Panc1 (cell line): Measurements from ENCODE around the gene DAGLA. TPM values are rescaled to one million over a fixed set of nuclear protein-coding genes. Genes with fewer than 3 reads are reported as not detected.

Experiments
- ATAC-seq: fragments of 200-7000 bp; cut with Tn5 transposase; 2 replicates; pipeline ENCODE4 v1.9.1; 2020; ENCODE audit warnings: mild to moderate bottlenecking, moderate library complexity
- BruUV-seq: library from RNA; stranded (reverse); fragments of 400-500 nt; replicated peaks from 2 replicates; lab custom pipeline; 2021; lab: Mats Ljungman, UMichigan
- CTCF ChIA-PET: fragments of 300-600 bp; sonication (Branson Sonifier 250); formaldehyde crosslinking; loops from one replicate; lab custom pipeline; 2022; ENCODE audit warnings: antibody characterized with exemption; lab: Charles Lee
- POLR2A ChIA-PET: fragments of 300-600 bp; sonication (Branson Sonifier 250); formaldehyde crosslinking; loops from one replicate; lab custom pipeline; 2022; ENCODE audit warnings: antibody characterized with exemption; lab: Charles Lee
- DNase-seq: peaks from one replicate; pipeline ENCODE4 v3.0.0-alpha.2; 2010; ENCODE audit warnings: low read depth, low spot score
- H3K27ac ChIP-seq: 2 replicates; pipeline ENCODE4 v1.5.1; 2011; ENCODE audit warnings: mild to moderate bottlenecking, low read length, inconsistent platforms
- H3K27me3 ChIP-seq: fragments of 200-500 bp; sonication (Bioruptor generic); 2 replicates; pipeline ENCODE4 v1.6.0; 2014; ENCODE audit warnings: low read length, inconsistent platforms; ENCODE audit not compliant: control insufficient read depth, insufficient read depth
- H3K36me3 ChIP-seq: fragments of 200-500 bp; sonication (Bioruptor generic); 2 replicates; pipeline ENCODE4 v1.5.1; 2014; ENCODE audit warnings: inconsistent platforms, mild to moderate bottlenecking, low read length, moderate library complexity; ENCODE audit not compliant: control insufficient read depth, insufficient read depth
- H3K4me1 ChIP-seq: 2 replicates; pipeline ENCODE4 v1.5.1; 2011; ENCODE audit warnings: inconsistent platforms, mild to moderate bottlenecking, low read length, moderate library complexity; ENCODE audit not compliant: control insufficient read depth, insufficient read depth
- H3K4me3 ChIP-seq, 2 experiments: 2 replicates each; pipeline ENCODE4 v1.5.1; 2011 to 2012; ENCODE audit warnings: low read depth in 2 of 2, low read length in 2 of 2, mild to moderate bottlenecking in 2 of 2, inconsistent platforms in 1 of 2, moderate library complexity in 1 of 2
- H3K9me3 ChIP-seq: fragments of 200-500 bp; sonication (Bioruptor generic); 2 replicates; pipeline ENCODE4 v1.5.1; 2014; ENCODE audit warnings: low read depth, mild to moderate bottlenecking, inconsistent platforms, low read length, moderate library complexity; ENCODE audit not compliant: control insufficient read depth, insufficient read depth
- POLR2AphosphoS5 ChIP-seq: IDR thresholded peaks from 2 replicates; pipeline ENCODE4 v1.6.1; 2012; ENCODE audit warnings: mild to moderate bottlenecking, low read depth, low read length, moderate library complexity
- SIN3A ChIP-seq: IDR thresholded peaks from 2 replicates; pipeline ENCODE4 v1.6.1; 2012; ENCODE audit warnings: low read depth, mild to moderate bottlenecking, low read length, moderate library complexity, borderline replicate concordance; ENCODE audit not compliant: insufficient read depth
- TCF7L2 ChIP-seq: IDR thresholded peaks from 2 replicates; pipeline ENCODE4 v1.6.1; 2011; ENCODE audit warnings: mild to moderate bottlenecking, low read depth, low read length, inconsistent platforms
- in situ Hi-C: cut with HindIII; loops from 2 replicates; pipeline ENCODE4 v1.10.0; 2016; ENCODE audit warnings: low sequenced_read_pairs, low pct_unique_long_range_greater_than_20kb
- intact Hi-C: fragments of 100-400 bp; cut with micrococcal nuclease; formaldehyde crosslinking; loops from one replicate; pipeline ENCODE4 v1.10.0; 2022; ENCODE audit not compliant: unreplicated experiment
- total RNA-seq: library from RNA; stranded (reverse); gene quantifications from one replicate; pipeline ENCODE4 v1.2.1, GENCODE V29; 2021; ENCODE audit not compliant: unreplicated experiment
- TF ChIP-seq, protein P1 (sequence below), 2 experiments: IDR thresholded peaks; 2 replicates each; pipeline ENCODE4 v1.6.1; 2011 to 2012; ENCODE audit warnings: low read depth in 2 of 2, control low read depth in 1 of 2, low read length in 1 of 2, mild to moderate bottlenecking in 1 of 2, moderate library complexity in 1 of 2; ENCODE audit not compliant: insufficient read depth in 1 of 2
- TF ChIP-seq, protein P2 (sequence below): fragments of 450-650 bp; IDR thresholded peaks from 2 replicates; pipeline ENCODE4 v1.5.1; 2017; ENCODE audit warnings: mild to moderate bottlenecking

Gene DAGLA
- total RNA-seq, 1 experiment from 2014 or later: 6.4 TPM

DNA sequence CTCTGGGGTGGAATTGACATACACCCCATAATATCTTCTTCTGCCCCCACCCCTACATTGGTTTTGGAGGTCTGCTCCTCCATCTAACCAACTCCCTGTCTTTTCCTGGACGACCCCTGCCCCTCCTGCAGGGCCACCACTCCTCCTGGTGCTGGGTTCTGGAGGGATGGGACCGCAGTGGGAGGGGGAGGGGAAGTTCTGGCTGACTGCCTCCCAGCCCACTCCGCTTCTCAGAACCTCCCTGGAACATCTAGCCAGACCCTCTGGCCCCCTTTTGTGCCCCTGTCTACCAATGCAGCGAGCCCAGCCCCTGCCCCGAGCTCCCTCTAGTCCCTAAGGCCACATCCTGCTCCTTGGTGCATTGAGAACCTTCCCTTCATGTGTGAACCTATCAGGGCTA lies 73.5 kb downstream of the DAGLA start:
- TF ChIP-seq, protein P1, sequence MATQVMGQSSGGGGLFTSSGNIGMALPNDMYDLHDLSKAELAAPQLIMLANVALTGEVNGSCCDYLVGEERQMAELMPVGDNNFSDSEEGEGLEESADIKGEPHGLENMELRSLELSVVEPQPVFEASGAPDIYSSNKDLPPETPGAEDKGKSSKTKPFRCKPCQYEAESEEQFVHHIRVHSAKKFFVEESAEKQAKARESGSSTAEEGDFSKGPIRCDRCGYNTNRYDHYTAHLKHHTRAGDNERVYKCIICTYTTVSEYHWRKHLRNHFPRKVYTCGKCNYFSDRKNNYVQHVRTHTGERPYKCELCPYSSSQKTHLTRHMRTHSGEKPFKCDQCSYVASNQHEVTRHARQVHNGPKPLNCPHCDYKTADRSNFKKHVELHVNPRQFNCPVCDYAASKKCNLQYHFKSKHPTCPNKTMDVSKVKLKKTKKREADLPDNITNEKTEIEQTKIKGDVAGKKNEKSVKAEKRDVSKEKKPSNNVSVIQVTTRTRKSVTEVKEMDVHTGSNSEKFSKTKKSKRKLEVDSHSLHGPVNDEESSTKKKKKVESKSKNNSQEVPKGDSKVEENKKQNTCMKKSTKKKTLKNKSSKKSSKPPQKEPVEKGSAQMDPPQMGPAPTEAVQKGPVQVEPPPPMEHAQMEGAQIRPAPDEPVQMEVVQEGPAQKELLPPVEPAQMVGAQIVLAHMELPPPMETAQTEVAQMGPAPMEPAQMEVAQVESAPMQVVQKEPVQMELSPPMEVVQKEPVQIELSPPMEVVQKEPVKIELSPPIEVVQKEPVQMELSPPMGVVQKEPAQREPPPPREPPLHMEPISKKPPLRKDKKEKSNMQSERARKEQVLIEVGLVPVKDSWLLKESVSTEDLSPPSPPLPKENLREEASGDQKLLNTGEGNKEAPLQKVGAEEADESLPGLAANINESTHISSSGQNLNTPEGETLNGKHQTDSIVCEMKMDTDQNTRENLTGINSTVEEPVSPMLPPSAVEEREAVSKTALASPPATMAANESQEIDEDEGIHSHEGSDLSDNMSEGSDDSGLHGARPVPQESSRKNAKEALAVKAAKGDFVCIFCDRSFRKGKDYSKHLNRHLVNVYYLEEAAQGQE (IDR thresholded peaks at IDR 0.05; ENCODE audit: insufficient read depth in 1 of 2, low read depth in 2 of 2, low read length in 1 of 2): no peak
- TF ChIP-seq, protein P2, sequence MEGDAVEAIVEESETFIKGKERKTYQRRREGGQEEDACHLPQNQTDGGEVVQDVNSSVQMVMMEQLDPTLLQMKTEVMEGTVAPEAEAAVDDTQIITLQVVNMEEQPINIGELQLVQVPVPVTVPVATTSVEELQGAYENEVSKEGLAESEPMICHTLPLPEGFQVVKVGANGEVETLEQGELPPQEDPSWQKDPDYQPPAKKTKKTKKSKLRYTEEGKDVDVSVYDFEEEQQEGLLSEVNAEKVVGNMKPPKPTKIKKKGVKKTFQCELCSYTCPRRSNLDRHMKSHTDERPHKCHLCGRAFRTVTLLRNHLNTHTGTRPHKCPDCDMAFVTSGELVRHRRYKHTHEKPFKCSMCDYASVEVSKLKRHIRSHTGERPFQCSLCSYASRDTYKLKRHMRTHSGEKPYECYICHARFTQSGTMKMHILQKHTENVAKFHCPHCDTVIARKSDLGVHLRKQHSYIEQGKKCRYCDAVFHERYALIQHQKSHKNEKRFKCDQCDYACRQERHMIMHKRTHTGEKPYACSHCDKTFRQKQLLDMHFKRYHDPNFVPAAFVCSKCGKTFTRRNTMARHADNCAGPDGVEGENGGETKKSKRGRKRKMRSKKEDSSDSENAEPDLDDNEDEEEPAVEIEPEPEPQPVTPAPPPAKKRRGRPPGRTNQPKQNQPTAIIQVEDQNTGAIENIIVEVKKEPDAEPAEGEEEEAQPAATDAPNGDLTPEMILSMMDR: no peak
- TF ChIP-seq POLR2AphosphoS5 (no peak), SIN3A (no peak), TCF7L2 (no peak)
- intact Hi-C loops: loop anchor here (5.0 kb wide), 1 partner anchor 34 kb away; no protein-coding TSS in a partner anchor
- Histone ChIP-seq H3K4me1 (peaks cover 5% of the 10 kb centered on the region), H3K36me3 (no peaks in the 10 kb centered on the region), H3K4me3 (no peak overlapping the region), H3K27me3 (no peaks in the 10 kb centered on the region), H3K27ac (no peak overlapping the region), H3K9me3 (no peaks in the 10 kb centered on the region)
- ChIA-PET POLR2A (no interaction called here), CTCF (interaction anchor here (0.7 kb wide), 1 partner anchor 110 kb away, joined by 3 read pairs; no protein-coding TSS in a partner anchor)
- DNase-seq (no peak), ATAC-seq (no peak)
- no TSS peak for BruUV-seq
- in situ Hi-C loops: no loop called here

DNA sequence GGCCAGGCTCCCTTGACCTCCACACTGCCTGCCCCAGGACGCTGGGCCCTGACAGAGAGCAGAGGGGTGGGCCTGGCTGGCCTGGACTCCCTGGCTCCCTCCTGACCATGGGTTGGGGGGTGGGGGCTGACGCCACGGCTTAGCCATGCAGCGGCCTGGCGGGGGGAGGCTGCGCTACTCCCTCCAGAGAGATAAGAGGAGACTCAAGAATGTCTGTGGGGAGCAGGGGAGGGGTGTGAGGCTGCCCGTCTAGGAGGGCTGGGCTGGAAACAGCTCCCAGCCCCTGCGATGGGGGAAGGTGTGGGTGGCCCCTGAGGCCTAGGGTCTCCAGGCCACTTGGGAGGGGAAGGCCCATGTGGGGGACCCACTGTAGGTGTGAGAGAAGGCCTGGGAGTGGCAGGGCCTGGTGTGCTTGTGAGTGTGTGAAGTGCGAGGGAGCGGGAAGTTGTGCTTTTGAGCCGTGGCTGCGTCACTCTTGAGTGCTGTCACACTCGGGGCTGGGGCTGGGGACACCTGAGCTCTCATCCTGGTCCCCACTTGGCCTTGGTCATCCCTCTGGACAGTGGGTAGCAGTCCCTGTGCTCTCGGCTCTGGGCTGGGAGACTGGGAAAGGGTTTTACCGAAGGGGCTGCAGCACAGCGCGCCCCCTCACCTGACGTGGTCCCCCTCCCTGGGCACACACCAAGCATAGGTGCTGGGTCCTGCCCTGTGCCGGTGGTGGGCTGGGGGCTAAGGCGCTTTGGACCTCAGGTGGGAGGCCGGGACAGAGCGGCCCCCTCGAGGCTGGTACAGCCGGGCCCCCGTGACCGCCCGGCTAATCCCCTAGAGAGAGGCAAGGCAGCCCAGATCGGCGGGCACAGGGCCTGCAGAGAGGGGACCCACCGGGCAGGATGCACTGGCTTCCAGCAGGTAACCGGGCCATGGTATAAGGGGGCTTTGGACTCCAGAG lies 74.6 kb downstream of the DAGLA start:
- ChIA-PET POLR2A (no interaction called here), CTCF (no interaction called here)
- intact Hi-C loops: loop anchor here (5.0 kb wide), 1 partner anchor 32 kb away; no protein-coding TSS in a partner anchor
- TF ChIP-seq, protein P1 (IDR thresholded peaks at IDR 0.05; ENCODE audit: insufficient read depth in 1 of 2, low read depth in 2 of 2, low read length in 1 of 2): no peak
- TF ChIP-seq, protein P2: no peak
- no peak for TF ChIP-seq SIN3A
- H3K4me3 ChIP-seq: no peak overlapping the region
- H3K4me1 ChIP-seq: peaks cover 5% of the 10 kb centered on the region
- H3K27me3 ChIP-seq: no peaks in the 10 kb centered on the region
- no peak for ATAC-seq
- H3K36me3 ChIP-seq: no peaks in the 10 kb centered on the region
- no peak for DNase-seq
- no peaks in the 10 kb centered on the region for H3K9me3 ChIP-seq
- BruUV-seq: no TSS peak
- H3K27ac ChIP-seq: no peak overlapping the region
- in situ Hi-C loops: no loop called here
